Activated CD4-positive, alpha-beta T cell treated with anti-CD3 and anti-CD28 coated beads, Interleukin-2, amount 50 U/mL, for 16 hours (primary cell): Measurements from ENCODE around the gene SURF1.
"Not testable (repeated sequence)": the region's sequence is repeated elsewhere in the genome, so short reads cannot be mapped to it uniquely, and the experiment has no call there.

Source experiments
- DNase-seq: peaks from one replicate; pipeline ENCODE4 v3.0.0-alpha.2; 2020

Gene SURF1

DNA sequence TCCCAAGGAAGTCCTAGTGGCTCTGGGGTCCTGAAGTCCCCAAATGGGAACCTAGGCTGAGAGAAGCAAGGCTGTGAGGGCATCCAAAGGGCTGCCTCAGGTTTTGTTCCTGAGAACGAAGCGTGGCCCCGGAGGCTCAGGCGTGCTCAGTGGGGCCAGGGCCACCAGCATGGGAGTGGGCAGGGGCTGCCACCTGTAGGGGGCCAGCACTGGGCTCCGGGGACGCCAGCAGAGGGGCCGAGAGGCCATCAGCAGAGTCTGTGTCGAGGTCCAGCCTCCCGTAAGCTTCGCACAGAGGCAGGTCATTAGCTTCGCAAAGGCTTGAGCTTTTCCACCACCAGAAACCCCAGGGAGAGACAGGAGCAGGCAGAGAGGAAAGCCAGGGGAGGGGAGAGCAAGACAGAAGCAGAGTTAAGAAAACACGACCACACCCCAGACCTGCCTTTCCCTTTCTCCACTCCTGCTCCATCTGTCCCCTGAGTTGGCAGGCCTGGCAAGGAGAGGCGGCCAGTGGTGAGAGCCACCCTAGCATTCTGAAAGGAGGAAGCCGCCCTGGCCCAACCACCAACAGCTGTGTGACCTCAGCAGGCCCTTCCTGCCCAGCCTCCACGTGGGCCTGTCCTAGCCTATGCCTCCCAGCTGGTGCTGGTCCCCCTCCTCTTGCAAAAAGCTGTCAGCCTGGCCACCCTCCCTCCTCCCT is 14.8 kb downstream of the SURF1 start:
- no peak for DNase-seq

DNA sequence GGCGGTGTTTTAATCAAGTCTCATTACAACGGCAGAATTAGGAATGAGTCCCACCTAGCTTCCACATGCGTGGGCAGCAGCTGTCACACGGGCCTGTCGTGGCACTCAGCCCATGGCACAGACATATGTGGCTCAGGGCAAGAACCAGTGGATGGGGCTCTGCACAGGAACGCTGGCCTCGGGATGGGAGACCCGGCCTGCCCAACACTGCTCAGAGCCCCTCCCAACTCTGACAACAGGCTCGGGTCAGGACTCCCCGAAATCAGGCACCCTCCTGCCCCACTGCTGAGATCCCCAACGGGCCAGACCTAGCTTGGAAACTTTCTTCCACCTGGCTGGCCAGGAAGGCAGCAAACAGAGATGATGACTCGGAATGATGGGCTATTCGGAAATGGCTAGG is 15.4 kb downstream of the SURF1 start:
- no peak for DNase-seq

DNA sequence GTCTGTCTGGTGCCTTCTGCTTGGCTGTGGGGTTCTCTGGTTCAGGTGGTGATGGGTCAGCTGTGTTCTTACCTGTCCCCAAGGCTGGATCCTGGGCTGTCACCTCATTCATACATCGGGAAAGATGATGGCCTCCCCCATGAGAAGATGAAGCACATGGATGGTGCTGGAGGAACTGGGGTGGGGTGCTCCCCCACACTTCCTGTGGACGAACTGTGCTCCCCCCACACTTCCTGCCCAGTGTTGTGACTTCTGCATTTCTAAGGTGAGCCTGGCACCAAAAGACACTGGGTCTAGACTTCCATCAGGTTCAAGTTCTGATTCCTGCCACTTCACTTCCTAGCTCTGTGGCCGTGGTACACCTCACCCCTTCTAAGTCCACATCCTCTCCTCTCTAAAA is 16.0 kb downstream of the SURF1 start:
- DNase-seq, result no peak

DNA sequence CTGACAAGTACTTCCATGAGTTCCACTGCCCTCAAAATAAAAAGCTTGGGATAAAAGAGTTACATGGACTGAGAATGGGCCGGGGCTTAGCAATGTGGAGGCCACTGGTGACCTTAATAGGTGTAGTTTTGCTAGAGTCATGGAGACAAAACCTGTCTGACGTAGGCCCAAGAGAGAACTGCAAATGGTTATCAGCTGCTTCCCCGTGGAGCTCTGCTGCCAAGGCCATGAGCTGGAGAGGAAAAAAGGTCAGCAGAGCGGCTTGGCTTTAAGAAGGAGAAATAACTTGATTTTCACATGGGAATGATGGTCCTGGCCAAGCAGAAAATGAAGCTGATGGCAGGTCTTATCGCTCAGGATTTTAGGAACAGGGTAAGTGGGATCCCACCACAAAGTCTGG is 16.6 kb downstream of the SURF1 start:
- DNase-seq, result no peak

DNA sequence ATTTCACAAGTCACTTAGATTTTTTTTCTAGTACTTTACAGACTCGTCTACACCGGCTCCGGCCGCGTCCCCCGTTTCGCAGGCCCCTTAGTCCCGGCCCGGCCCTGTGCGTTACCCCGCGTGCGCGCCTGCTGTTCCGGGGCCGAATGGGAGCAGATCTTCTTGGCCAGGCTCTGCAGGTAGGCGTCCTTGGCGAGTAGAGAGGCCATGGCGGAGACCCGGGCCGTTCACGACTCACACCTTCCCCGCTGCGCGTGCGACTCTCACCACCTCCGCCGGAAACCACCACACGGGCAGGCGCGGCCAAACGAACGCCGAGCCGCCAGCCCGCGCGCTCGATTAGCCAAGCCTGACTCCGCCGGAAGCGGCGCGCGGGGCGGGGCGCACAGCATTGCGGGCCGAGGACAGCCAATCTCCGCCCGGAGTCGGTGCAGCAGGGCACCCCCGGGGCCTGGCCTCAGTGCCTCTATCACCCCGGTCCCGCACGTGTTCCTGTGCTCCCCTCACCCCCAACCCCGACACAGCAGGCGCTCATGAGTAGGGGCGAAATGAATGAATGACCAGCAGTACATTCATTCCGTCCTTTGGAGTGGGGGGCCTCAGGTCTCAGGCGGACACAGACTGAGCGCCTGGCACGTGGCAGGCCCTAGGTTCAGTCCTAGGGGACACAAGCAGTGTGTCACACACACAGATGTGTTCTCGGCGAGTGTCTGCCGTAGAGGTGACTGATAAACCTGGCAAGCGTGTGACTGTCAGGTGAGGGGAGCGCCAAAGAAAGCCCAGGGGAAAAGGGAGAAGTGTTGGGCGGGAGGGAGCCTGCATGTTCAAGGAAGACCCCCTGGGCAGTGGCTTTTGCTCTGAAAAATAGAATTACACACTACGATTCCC is 20.1 kb downstream of the SURF1 start, which contains the start of gene SURF6:
Gene SURF6 (minus strand): TSS at position 265 of the 888 bp plus-strand sequence. CDS start 56 bp downstream, at position 209.
- DNase-seq, result peak; percentile 95

DNA sequence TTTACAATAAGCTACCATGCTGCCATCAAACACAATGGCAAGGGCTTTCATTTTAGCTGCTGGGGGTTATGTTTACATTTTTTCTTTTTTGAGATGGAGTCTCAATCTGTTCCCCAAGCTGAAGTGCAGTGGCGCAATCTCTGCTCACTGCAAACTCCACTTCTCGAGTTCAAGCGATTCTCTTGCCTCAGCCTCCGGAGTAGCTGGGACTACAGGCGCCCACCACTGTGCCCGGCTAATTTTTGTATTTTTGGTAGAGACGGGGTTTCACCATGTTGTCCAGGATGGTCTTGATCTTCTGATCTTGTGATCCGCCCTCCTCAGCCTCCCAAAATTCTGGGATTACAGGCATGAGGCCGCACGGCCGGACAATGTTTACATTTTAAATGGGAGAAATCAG is 21.4 kb downstream of the SURF1 start:
- DNase-seq, result not testable (repeated sequence)

DNA sequence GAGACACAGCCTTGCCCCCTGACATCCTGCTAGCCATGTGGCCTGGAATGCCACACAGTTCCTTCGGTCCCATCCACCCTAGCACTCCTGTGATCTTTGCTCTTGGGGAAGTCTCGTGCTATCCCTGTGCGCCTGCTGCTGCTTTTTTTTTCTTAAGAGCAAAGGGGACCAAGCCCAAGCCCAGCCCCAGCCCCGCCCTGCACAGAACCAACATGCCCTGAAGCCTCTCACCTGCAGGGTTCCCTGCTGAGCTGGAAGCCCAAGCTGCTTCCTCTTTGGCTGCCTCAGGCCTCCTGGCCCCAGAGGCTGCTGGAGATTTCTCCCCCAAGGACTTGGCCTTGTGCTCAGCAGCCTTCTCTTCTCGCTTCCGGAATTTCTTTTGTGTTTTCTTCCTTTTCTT is 22.1 kb downstream of the SURF1 start:
- DNase-seq, result no peak

DNA sequence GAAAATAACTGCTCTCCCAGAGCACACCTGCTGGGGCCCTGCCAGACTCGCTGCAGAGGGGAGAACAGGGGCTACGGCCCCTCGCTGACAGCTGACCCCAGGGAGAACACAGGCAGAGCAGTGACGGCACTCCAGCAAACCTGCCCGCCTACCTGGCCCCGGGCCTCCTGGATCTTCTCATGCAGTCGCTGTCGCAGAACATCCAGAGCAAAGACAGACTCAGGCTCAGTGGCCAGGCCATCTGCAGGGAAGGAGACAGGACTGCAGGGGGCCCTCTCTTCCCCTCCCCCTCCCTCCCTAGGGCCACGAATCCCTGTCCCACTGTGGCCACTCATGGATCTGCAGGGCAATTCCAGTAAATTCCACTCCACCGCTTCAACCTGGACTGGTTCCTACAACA is 22.7 kb downstream of the SURF1 start:
- no peak for DNase-seq

DNA sequence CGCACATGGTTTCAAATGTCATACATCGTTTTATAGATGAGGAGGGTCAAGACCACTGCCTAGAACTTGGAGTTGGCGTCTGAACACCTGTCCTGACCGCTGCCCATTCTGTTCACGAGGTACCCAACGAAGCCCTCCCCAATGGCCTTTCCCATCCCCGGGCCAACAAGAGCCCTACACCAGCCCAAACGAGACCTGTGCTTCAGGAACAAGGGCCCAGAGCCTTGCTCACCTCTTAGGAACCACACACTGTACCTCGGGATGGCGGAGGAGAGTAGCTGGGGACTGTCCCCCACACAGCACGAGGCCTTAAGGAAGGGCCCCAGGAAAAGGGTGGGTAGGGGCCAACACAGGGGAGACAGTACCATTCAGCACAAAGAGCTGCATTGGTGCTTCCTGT is 23.3 kb downstream of the SURF1 start:
- no peak for DNase-seq

DNA sequence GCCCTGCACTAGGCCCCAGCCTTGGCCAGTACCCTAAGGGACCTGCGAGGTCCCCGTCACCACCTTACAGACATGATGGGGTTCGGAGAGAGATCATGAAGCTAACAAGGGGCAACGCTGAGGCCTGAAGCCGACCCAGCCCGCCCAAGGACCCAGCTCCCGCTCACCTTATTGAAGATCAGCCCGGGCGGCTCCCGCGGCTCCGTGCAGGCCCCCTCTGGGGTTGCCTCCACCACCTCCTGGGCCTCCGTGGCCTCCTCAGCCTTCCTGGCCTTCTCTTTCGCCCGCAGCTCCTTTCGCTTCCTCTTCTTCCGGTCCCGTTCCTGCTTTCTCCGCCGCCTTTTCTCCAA is 23.9 kb downstream of the SURF1 start:
- DNase-seq, result no peak

DNA sequence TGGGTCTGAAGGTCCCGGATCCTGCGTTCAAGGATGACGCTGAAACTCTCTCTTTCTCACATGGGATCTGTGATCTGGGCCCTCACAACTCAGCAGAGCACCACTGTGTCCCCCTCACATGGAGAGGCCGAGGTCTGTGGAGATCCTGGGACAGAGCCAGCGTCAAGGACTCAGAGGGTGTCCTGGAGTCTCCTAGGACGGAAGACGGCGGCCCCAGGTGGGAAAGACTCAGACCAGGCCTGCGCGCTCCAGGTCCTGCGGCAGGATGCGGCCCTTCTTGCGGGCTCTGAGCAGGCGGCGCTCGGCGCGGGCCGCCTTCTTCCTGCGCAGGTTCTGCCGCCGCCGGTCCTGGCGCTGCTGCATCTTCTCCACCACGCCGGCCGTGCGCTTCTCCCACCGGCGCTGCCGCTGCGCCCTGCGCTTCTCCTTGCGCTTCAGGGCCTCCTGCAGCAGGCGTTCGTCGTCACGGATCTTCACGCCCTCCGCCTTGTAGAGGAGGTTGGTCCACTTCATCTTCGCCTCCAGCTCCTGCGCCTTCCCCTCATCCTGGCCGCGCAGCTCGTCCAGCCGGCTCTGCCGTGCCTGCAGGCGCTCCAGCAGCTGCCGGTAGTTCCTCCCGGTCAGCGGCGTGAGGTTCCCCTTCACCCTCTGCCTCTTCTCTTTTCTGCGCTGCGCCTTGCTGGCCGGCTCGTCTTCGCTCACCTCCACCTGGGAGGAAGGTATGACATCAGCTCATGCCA is 24.5 kb downstream of the SURF1 start:
- DNase-seq, result no peak

DNA sequence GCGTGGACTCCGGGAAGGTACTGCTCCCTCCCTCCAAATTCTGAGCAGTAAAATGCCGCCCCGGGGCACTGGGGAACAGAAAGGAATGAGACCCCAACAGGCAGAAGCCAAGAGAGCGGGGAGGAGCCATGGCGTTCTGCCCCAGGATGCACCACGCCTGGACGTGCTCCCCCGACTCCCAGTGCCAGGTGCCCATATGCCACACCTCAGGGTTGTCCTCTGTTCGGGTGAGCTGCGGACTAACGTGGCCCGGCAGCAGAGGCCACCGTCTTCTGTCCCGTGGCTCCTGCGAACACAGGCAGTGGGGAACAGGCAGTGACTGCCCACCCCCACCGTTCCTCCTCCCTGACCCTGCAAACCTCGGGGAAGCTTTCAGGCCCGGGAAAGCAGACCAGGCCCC is 25.1 kb downstream of the SURF1 start:
- DNase-seq, result no peak

DNA sequence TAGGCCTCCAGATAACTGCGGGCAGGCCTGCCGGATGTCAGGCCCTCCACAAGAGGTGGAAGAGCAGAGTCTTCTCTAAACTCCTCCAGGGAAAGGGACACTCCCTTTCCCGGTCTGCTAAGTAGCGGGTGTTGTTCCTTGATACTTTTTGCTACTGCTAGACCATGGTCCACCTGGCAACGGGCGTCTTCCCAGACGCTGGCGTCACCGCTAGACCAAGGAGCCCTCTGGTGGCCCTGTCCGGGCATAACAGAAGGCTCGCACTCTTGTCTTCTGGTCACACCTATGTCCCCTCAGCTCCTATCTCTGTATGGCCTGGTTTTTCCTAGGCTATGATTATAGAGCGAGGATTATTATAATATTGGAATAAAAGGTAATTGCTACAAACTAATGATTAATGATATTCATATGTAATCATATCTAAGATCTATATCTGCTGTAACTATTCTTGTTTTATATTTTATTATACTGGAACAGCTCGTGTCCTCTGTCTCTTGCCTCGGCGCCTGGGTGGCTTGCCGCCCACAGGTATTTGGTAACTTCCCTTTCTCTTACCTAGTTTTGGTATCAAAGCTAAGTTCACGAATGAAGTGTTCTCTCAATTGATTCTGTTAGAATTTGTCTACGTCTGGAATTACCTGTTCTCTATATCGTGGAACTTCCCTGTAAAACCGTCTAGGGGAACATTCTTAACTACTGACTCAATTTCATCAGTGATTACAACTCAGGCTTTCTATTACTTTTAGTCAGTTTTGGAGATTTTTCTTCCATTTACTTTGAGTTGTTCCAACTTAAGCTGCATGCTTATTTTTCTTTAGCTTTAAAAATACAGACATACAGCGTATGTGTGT is 26.8 kb downstream of the SURF1 start:
- not testable (repeated sequence) for DNase-seq

DNA sequence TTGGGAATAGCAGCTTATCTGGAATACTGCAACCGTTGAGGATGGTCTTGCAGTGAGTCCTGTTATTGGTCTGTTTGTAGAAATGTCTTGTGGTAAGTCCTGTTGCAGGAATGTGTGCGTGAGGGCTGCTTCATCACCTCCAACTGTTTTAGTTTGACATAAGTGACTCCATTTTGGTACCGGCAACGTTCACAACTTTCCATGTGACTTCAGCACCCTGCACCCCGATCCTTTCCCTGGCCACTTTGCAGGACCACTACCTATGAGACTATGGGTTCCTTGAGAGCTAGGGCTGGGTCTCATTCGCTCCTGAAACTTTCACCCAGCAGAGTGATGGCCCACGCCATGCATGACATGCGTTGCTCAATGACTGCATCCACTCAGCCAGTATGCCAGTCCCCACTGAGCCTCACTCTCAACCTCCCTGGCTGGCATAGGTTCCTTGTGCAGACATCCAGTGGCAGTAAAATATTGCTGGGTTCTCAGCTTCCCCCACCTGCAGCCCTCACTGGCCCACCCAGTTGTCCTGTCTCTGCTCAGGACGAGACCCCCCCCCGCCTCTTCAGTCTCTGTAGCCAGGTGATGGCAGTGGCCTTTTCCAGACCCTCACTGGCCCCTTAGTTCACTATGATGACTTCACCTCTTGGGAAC is 28.3 kb downstream of the SURF1 start:
- DNase-seq, result no peak

DNA sequence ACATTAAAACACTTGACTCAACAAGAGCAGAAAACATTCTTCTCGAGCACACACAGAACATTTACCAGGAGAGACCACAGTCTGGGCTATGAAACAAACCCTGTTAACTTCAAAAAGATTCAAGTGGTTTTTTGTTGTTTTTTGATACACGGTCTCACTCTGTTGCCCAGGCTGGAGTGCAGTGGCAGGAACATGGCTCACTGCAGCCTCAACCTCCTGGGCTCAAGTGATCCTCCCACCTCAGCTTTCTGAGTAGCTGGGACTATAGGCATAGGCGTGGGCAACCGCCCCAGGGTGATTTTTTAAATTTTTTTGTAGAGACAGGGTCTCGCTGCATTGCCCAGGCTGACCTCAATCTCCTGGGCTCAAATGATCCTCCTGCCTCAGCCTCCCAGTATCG is 29.3 kb downstream of the SURF1 start:
- not testable (repeated sequence) for DNase-seq

DNA sequence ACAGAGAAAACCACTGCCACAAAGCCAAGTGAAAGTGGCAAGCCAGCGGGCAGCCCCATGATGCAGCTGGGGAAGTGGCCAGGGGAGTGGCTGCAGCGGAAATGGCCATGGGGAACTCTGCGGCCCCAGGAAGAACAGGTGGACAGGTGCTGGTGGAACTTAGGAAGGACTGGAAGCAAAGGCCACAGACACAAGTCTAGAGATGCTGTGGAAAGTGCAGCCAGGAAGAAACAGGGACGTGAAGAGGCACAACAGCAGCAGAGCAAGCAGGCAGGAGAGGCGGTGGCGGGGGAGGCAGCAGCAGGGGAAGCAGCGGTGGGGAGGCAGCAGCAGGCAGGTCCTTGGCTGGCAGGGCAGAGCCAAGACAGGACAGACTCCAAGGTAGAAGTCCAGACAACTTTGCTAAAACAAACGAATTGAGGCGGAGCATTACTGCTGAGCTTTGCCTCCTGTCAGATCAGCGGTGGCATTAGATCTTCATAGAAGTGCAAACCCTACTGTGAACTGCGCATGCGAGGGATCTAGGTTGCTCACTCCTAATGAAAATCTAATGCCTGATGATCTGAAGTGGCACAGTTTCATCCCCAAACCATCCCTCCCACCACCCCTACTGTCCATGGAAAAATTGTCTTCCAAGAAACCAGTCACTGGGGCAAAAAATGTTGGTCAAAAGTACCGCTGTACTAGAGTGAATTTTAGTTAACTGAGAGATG is 32.1 kb downstream of the SURF1 start:
- no peak for DNase-seq

DNA sequence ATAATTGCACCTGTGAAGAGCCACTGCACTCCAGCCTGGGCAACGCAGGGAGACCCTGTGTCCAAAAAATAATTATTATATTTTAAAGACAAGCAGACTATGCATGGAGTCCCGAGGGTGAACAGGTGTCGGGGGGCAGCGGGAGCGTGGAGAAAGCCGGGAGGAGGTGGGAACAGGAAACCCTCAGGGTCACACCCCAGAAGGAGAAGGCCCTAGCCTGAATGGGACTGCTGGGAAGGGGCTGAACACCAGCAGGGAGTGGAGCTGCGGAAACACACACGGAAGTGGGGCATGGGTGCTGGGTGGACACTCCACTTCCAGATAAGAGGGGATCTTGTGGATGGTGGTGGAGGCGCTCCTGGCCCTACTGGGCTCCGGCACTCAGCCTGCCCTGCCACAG is 33.1 kb downstream of the SURF1 start:
- no peak for DNase-seq

DNA sequence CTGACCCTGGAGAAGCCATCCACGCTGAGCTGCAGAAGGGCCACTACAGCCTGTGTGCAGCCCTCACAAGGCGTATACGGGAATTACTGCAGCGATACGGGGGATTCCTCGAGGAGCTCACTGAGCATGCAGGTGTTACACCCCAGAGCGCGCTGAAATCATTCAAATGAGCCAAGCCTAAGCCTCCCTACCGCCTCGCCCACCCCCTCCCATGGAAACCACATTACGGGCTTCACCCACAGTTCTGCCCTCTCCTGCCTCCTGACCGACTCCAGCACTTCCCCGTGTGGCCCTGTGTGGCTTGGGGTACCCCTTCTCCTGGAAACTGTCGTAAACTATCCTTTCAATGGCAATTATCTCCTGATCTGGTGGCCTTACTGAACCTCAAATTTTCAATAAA is 33.6 kb downstream of the SURF1 start:
- DNase-seq, result no peak

DNA sequence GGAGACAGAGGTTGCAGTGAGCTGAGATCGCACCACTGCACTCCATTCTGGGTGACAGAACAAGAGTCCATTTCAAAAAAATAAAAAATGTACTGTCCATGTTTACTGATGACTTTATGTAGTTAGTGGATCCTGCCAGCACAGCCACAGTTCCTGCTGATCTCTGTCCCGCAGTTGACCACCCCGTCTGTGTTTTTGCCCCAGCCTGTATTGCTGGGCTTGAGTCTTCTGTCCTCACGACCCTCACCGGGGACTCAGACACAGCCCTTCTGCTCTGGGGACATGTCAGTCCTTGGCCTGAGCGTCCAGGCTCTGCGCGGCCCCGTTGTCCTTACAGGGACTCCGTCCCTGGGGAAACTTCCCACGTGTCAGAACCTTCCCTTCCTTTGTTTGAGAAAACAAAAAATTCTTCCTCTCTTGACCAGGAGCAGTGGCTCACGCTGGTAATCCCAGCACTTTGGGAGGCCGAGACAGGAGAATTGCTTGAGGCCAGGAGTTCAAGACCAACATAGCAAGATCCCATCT is 34.8 kb downstream of the SURF1 start:
- no peak for DNase-seq

DNA sequence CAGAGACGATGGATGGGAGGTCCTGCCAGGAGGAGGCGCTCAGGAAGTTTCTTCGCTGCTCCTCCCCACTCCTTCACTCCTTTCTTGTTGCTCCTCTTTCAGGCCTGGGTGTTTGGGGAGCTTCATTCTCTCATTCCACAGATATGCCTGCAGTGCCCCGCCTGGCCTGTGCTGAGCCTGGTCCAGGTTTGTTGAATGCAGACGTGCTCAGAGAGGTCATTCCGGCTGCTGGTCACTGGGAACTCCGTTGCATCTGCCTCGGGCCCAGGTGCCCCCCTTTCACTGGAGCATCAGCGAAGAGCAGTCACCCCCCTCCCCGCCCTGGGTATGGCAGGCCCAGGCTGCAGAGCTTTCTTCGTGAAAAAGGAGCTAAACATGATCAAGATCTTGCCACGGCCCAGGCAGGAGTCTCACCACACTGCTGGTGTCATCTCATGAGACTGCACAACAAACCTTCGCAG is 35.8 kb downstream of the SURF1 start:
- no peak for DNase-seq

DNA sequence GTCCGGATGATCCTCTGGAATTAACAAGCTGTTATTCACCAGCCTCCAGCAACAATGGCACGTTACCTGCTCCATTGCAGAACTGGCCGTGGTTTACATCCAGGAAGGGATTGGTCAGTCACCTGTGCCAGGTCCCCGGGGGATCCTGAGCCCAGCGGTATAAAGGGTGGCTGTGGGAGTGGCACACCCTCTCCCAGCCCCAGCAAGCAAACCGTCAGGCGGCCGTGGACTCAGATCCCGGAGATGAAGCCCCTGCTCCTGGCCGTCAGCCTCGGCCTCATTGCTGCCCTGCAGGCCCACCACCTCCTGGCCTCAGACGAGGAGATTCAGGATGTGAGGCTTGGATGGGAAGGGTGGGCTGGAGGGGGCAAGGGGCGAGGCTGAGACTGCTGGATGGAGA is 38.7 kb downstream of the SURF1 start:
- not testable (repeated sequence) for DNase-seq
